HG02610 (cell line): ENCODE data around the gene METTL23.
"Not testable (repeated sequence)": the region's sequence is repeated elsewhere in the genome, so short reads cannot be mapped to it uniquely, and the experiment has no call there.

ENCODE experiments used
- ATAC-seq: cut with Tn5 transposase; IDR thresholded peaks from one replicate; pipeline ENCODE4 v1.9.1; 2021; ENCODE audit warnings: mild to moderate bottlenecking, moderate library complexity; ENCODE audit not compliant: unreplicated experiment

The METTL23 gene

GRCh38 chr17:76691379-76692191, 35.1 kb upstream of the METTL23 start:
- ATAC-seq, result no peak

- no peak for ATAC-seq
These were observed 31.4 kb upstream of the METTL23 start for GRCh38 chr17:76695059-76695831.

- ATAC-seq, result peak; percentile 70
These were observed 29.6 kb upstream of the METTL23 start for GRCh38 chr17:76696763-76697701.

- ATAC-seq, result no peak
These were observed 28.8 kb upstream of the METTL23 start for GRCh38 chr17:76697702-76698465.

- not testable (repeated sequence) for ATAC-seq
These were observed 28.1 kb upstream of the METTL23 start for GRCh38 chr17:76698466-76698977.

DNA sequence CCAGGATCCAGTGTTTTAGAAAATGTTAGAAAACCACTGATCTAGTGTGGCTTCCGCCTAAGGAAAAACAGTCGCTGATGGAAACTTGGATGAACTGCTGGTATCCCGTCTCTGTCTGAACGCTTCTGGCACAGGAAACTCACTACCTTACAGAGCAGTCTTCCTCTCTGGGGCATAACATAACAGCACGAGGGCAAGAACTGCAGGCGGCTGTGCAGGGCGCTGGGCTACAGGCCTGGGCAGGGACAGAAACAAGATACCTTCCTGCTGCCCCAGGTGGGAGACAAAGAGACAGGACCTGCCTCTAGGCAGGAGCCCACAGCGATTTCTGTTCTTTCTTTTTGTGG, 26.4 kb upstream of the METTL23 start:
- no peak for ATAC-seq

- no peak for ATAC-seq
These were observed 25.8 kb upstream of the METTL23 start for GRCh38 chr17:76700617-76701470.

- ATAC-seq, result no peak
These were observed 25.1 kb upstream of the METTL23 start for GRCh38 chr17:76701471-76701967.

GRCh38 chr17:76702076-76702475, 24.6 kb upstream of the METTL23 start:
- no peak for ATAC-seq

GRCh38 chr17:76702941-76703637, 23.6 kb upstream of the METTL23 start:
- ATAC-seq, result no peak

- ATAC-seq, result no peak
These were observed 21.8 kb upstream of the METTL23 start for GRCh38 chr17:76704805-76705204.

DNA sequence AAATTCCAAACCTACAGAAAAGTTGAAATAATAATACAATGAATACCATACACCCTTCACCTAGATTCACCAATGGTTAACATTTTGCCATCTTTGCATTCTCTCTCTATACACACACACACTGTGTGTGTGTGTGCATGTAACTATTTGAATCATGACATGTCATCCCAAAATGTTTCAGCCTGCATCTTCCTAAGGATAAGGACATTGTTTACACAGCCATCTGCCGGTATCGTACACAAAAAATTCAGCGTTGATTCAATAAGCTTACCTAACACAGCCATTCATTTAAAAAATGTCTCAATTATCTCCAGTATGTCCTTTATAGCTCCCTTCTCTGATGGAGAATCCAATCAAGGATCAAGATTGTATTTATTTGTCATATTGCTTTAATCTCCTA, 19.8 kb upstream of the METTL23 start:
- no peak for ATAC-seq

GRCh38 chr17:76707985-76708807, 18.4 kb upstream of the METTL23 start:
- no peak for ATAC-seq

DNA sequence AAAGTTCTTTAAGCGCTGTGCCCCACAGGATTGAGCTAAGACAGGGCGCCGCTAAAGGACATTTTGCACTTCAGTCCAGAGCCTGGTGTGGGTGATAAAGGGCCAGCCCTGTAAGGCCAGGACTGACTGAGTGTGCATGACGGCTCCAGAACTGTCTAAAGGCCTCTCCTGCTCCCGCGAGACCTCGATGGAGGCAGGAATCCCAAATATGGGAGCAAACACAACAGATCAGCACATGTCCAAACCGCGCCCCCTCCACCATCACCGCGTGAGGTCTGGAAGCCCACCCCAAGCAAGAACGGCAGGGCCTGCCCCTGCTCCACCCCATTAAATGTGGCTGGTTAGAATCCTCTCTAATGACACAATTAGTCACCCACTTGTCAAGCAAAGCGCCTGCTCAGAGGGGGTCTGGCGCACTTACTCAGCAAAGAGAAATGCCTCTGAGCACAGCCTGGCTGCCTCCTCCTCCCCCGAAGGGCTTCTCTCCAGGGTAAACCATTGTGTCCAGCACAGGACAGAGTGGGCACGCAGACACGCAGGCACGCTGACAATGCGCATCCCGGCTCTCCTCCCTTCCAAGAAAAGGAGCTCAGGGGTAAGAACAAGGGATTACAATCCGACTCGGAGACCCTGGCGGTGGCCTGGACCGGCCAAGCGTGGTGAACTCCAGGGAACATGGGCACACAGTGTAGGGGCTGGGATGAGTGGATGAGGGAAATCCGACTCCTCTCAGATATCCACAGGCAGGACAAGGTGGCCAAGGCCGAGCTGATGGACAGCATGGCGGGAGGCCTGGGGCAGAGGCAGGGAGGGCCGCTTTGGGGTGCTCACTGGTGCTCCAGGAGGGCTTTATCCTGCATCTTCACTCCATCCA, 17.3 kb upstream of the METTL23 start:
- ATAC-seq, result no peak

GRCh38 chr17:76709951-76710862, 16.4 kb upstream of the METTL23 start:
- peak; percentile 27 for ATAC-seq
